Measurements from ENCODE around the gene OR10C1. TPM values are rescaled to one million over a fixed set of nuclear protein-coding genes. Genes with fewer than 3 reads are reported as not detected.

OR10C1 gene
- total and polyA plus RNA-seq, 2 donors (not counting 1 experiment from before 2014, with no cell fraction given): not detected

- H3K9ac ChIP-seq (ENCODE audit: insufficient read depth, low read length): no peak overlapping the region
- H3K9me3 ChIP-seq (ENCODE audit: control insufficient read depth, insufficient read depth, low read depth, low read length): no peaks in the 10 kb centered on the region
- no peak for DNase-seq (ENCODE audit: low read depth in 2 of 2)
- no peaks in the 10 kb centered on the region for H3K79me2 ChIP-seq (ENCODE audit: control insufficient read depth, insufficient read depth, low read length)
- no peak overlapping the region for H3K4me3 ChIP-seq (replicated peaks in 1 of 4; ENCODE audit: control extremely low read depth in 1 of 4, insufficient read depth in 1 of 4, low read depth in 3 of 4, low read length in 4 of 4)
- H3K27me3 ChIP-seq (ENCODE audit: control insufficient read depth, insufficient read depth, low read length): no peaks in the 10 kb centered on the region
- no peak overlapping the region for H2AFZ ChIP-seq (ENCODE audit: low read length)
- H4K20me1 ChIP-seq (ENCODE audit: control insufficient read depth, extremely low read depth, insufficient read depth, low read length): no peaks in the 10 kb centered on the region
- H3K4me1 ChIP-seq (ENCODE audit: control insufficient read depth, extremely low read depth, insufficient read depth, low read length): no peaks in the 10 kb centered on the region
- no peak for TF ChIP-seq EZH2 (IDR thresholded peaks at IDR 0.05; ENCODE audit: low read length, missing control alignments)
- no peaks in the 10 kb centered on the region for H3K36me3 ChIP-seq (ENCODE audit: control insufficient read depth, insufficient read depth, low read length)
- H3K27ac ChIP-seq (ENCODE audit: insufficient read depth, low read length): no peak overlapping the region
- H3K4me2 ChIP-seq (ENCODE audit: extremely low read depth, insufficient read depth, low read length): no peak overlapping the region
These were observed 44.1 kb downstream of the OR10C1 start for GRCh38 chr6:29483186-29483585.

- H4K20me1 ChIP-seq (ENCODE audit: control insufficient read depth, extremely low read depth, insufficient read depth, low read length): no peaks in the 10 kb centered on the region
These were observed 44.6 kb downstream of the OR10C1 start for GRCh38 chr6:29483735-29484134.

GRCh38 chr6:29486577-29486976, 47.5 kb downstream of the OR10C1 start:
- Histone ChIP-seq H3K4me1 (ENCODE audit: control insufficient read depth, extremely low read depth, insufficient read depth, low read length) (no peaks in the 10 kb centered on the region), H3K36me3 (ENCODE audit: control insufficient read depth, insufficient read depth, low read length) (no peaks in the 10 kb centered on the region), H3K27me3 (ENCODE audit: control insufficient read depth, insufficient read depth, low read length) (no peaks in the 10 kb centered on the region), H3K79me2 (ENCODE audit: control insufficient read depth, insufficient read depth, low read length) (no peaks in the 10 kb centered on the region), H2AFZ (ENCODE audit: low read length) (no peak overlapping the region), H3K4me2 (ENCODE audit: extremely low read depth, insufficient read depth, low read length) (no peak overlapping the region), H4K20me1 (ENCODE audit: control insufficient read depth, extremely low read depth, insufficient read depth, low read length) (no peaks in the 10 kb centered on the region), H3K9ac (ENCODE audit: insufficient read depth, low read length) (no peak overlapping the region), H3K9me3 (ENCODE audit: control insufficient read depth, insufficient read depth, low read depth, low read length) (no peaks in the 10 kb centered on the region), H3K4me3 (replicated peaks in 1 of 4; ENCODE audit: control extremely low read depth in 1 of 4, insufficient read depth in 1 of 4, low read depth in 3 of 4, low read length in 4 of 4) (no peak overlapping the region), H3K27ac (ENCODE audit: insufficient read depth, low read length) (no peak overlapping the region)
- DNase-seq (ENCODE audit: low read depth in 2 of 2): no peak
- TF ChIP-seq EZH2 (IDR thresholded peaks at IDR 0.05; ENCODE audit: low read length, missing control alignments): no peak
- TF ChIP-seq CTCF (conservative IDR thresholded peaks at IDR 0.05 in 1 of 2, IDR thresholded peaks at IDR 0.05 in 1 of 2; ENCODE audit: low read depth in 1 of 2, low read length in 2 of 2): no peak

More at GRCh38 chr6:29483735-29484134, 44.6 kb downstream of the OR10C1 start:
- TF ChIP-seq CTCF (conservative IDR thresholded peaks at IDR 0.05 in 1 of 2, IDR thresholded peaks at IDR 0.05 in 1 of 2; ENCODE audit: low read depth in 1 of 2, low read length in 2 of 2): no peak
- no peak for TF ChIP-seq EZH2 (IDR thresholded peaks at IDR 0.05; ENCODE audit: low read length, missing control alignments)
- Histone ChIP-seq H3K27me3 (ENCODE audit: control insufficient read depth, insufficient read depth, low read length) (no peaks in the 10 kb centered on the region), H3K9me3 (ENCODE audit: control insufficient read depth, insufficient read depth, low read depth, low read length) (no peaks in the 10 kb centered on the region), H3K4me2 (ENCODE audit: extremely low read depth, insufficient read depth, low read length) (no peak overlapping the region), H3K4me3 (replicated peaks in 1 of 4; ENCODE audit: control extremely low read depth in 1 of 4, insufficient read depth in 1 of 4, low read depth in 3 of 4, low read length in 4 of 4) (no peak overlapping the region), H3K4me1 (ENCODE audit: control insufficient read depth, extremely low read depth, insufficient read depth, low read length) (no peaks in the 10 kb centered on the region), H2AFZ (ENCODE audit: low read length) (no peak overlapping the region), H3K9ac (ENCODE audit: insufficient read depth, low read length) (no peak overlapping the region), H3K79me2 (ENCODE audit: control insufficient read depth, insufficient read depth, low read length) (no peaks in the 10 kb centered on the region), H3K27ac (ENCODE audit: insufficient read depth, low read length) (no peak overlapping the region), H3K36me3 (ENCODE audit: control insufficient read depth, insufficient read depth, low read length) (no peaks in the 10 kb centered on the region)
- no peak for DNase-seq (ENCODE audit: low read depth in 2 of 2)
